Body of pancreas (tissue), 4 donors: ENCODE measurements around the gene ACP3. TPM values are rescaled to one million over a fixed set of nuclear protein-coding genes. Genes with fewer than 3 reads are reported as not detected.
A peak's percentile ranks its signal among the peaks of the same experiment; 100 is the strongest.

Experiments
- ATAC-seq: fragments of 150-250 bp; one replicate; pipeline ENCODE4 v1.9.1; 2016
- DNase-seq, 4 donors: peaks; one replicate each; pipeline ENCODE4 v3.0.0-alpha.2; 2019
- H3K27ac ChIP-seq, 4 donors: fragments of 200-600 bp; sonication (generic); 1 replicate in 3 of 4; 2 replicates in 1 of 4; pipeline versions ENCODE4 v1.5.1 to v1.6.1; 2016 to 2019; ENCODE audit warnings: mild to moderate bottlenecking in 1 of 4, mixed read lengths in 1 of 4, moderate library complexity in 1 of 4
- H3K27me3 ChIP-seq, 2 donors: fragments of 200-600 bp; sonication (generic); one replicate each; pipeline ENCODE4 v1.6.0; 2016; ENCODE audit warnings: mild to moderate bottlenecking in 1 of 2
- H3K36me3 ChIP-seq, 2 donors: fragments of 200-600 bp; sonication (generic); replicated peaks in 1 of 2; 2 replicates each; pipeline ENCODE4 v1.5.1; 2016; ENCODE audit warnings: low read depth in 2 of 2; ENCODE audit not compliant: insufficient read depth in 1 of 2
- H3K4me1 ChIP-seq: fragments of 200-600 bp; sonication (generic); one replicate; pipeline ENCODE4 v1.6.0; 2016
- H3K4me3 ChIP-seq, 2 donors: fragments of 200-600 bp; sonication (generic); 1 replicate in 1 of 2; 2 replicates in 1 of 2; pipeline ENCODE4 v1.5.1; 2016 to 2019
- H3K9me3 ChIP-seq, 3 donors: fragments of 200-600 bp; sonication (generic); 1 replicate in 2 of 3; 2 replicates in 1 of 3; pipeline ENCODE4 v1.5.1; 2016
- CTCF ChIP-seq, 7 experiments: fragments of 450-650 bp in 4 of 7; fragments of 200-600 bp in 3 of 7; sonication (generic) in 3 of 7; IDR thresholded peaks; one replicate each; pipeline ENCODE4 v1.5.1; 2016 to 2019; ENCODE audit warnings: antibody characterized with exemption in 7 of 7
- POLR2A ChIP-seq, 3 donors: fragments of 450-650 bp; IDR thresholded peaks; one replicate each; pipeline ENCODE4 v1.6.1; 2016; ENCODE audit warnings: antibody characterized with exemption in 3 of 3, mild to moderate bottlenecking in 2 of 3
- WGBS, 2 donors: methylation state at CpG; one replicate each; pipeline ENCODE4 v1.1.5; 2017; 5-methylcytosine and 5-hydroxymethylcytosine counted together
- intact Hi-C: fragments of 100-400 bp; cut with DNase I; formaldehyde crosslinking; loops from one replicate; pipeline ENCODE4 v1.15.1; 2023
- total RNA-seq, 2 donors: library from RNA; depleted of rRNA; stranded (reverse); fragments of >200 nt; gene quantifications; one replicate each; pipeline ENCODE4 v1.1.0, GENCODE V29; 2016

The ACP3 gene
- total RNA-seq, 2 donors from 2014 or later: 0.33 to 1.6 TPM

GRCh38 chr3:132341746-132342145, 24.5 kb downstream of the ACP3 start:
- intact Hi-C loops: no loop called here
- ATAC-seq (no peak), DNase-seq (no peak)
- H3K4me1 ChIP-seq: peaks cover 18% of the 10 kb centered on the region
- no peaks in the 10 kb centered on the region for H3K36me3 ChIP-seq
- H3K27me3 ChIP-seq: no peaks in the 10 kb centered on the region
- 72 to 87% methylated on average over 2 of the region's 2 CpGs for WGBS, 2 donors
- TF ChIP-seq CTCF (IDR thresholded peaks at IDR 0.05): no peak
- no peak for TF ChIP-seq POLR2A (IDR thresholded peaks at IDR 0.05)
- H3K9me3 ChIP-seq: no peaks in the 10 kb centered on the region
- H3K27ac ChIP-seq: no peak overlapping the region
- no peak overlapping the region for H3K4me3 ChIP-seq

- peak in 2 of 7 experiments; percentile 9 to 17 for TF ChIP-seq CTCF (IDR thresholded peaks at IDR 0.05)
- TF ChIP-seq POLR2A (IDR thresholded peaks at IDR 0.05): no peak
- ATAC-seq (peak; percentile 45), DNase-seq (no peak)
- Histone ChIP-seq H3K4me1 (peaks cover 21% of the 10 kb centered on the region), H3K27me3 (no peaks in the 10 kb centered on the region), H3K4me3 (no peak overlapping the region), H3K27ac (no peak overlapping the region), H3K9me3 (no peaks in the 10 kb centered on the region), H3K36me3 (no peaks in the 10 kb centered on the region)
- intact Hi-C loops: no loop called here
- WGBS, 2 donors: 48 to 51% methylated on average over 5 of the region's 5 CpGs
Observed at GRCh38 chr3:132342183-132342582, 25.0 kb downstream of the ACP3 start.

GRCh38 chr3:132342610-132343009, 25.4 kb downstream of the ACP3 start:
- TF ChIP-seq CTCF (IDR thresholded peaks at IDR 0.05) (no peak), POLR2A (IDR thresholded peaks at IDR 0.05) (no peak)
- ATAC-seq (no peak), DNase-seq (no peak)
- Histone ChIP-seq H3K4me1 (peaks cover 20% of the 10 kb centered on the region), H3K9me3 (no peaks in the 10 kb centered on the region), H3K36me3 (no peaks in the 10 kb centered on the region), H3K4me3 (no peak overlapping the region), H3K27ac (no peak overlapping the region), H3K27me3 (no peaks in the 10 kb centered on the region)
- intact Hi-C loops: no loop called here
- WGBS, 2 donors: 50 to 62% methylated on average over 2 of the region's 2 CpGs

- 1% methylated on average over 6 of the region's 6 CpGs for WGBS, 2 donors
- Histone ChIP-seq H3K36me3 (no peaks in the 10 kb centered on the region), H3K4me3 (no peak overlapping the region), H3K4me1 (peaks cover 20% of the 10 kb centered on the region), H3K27me3 (no peaks in the 10 kb centered on the region), H3K27ac (no peak overlapping the region), H3K9me3 (no peaks in the 10 kb centered on the region)
- ATAC-seq (peak; percentile 83), DNase-seq (peak; percentile 59 to 70 (median 60))
- intact Hi-C loops: no loop called here
- TF ChIP-seq CTCF (IDR thresholded peaks at IDR 0.05) (peak; percentile 47 to 97 (median 92)), POLR2A (IDR thresholded peaks at IDR 0.05) (no peak)
Observed at GRCh38 chr3:132343018-132343612, 25.9 kb downstream of the ACP3 start.

GRCh38 chr3:132344666-132345280, 27.6 kb downstream of the ACP3 start:
- no peak overlapping the region for H3K27ac ChIP-seq
- H3K27me3 ChIP-seq: no peaks in the 10 kb centered on the region
- H3K4me3 ChIP-seq: no peak overlapping the region
- peaks cover 20% of the 10 kb centered on the region for H3K4me1 ChIP-seq
- TF ChIP-seq CTCF (IDR thresholded peaks at IDR 0.05) (no peak), POLR2A (IDR thresholded peaks at IDR 0.05) (no peak)
- no peak for ATAC-seq
- intact Hi-C loops: loop anchor here (5.0 kb wide), 1 partner anchor 92 kb away; no protein-coding TSS in a partner anchor
- H3K36me3 ChIP-seq: no peaks in the 10 kb centered on the region
- no peak for DNase-seq
- H3K9me3 ChIP-seq: no peaks in the 10 kb centered on the region
